IPS-18c (cell line): ENCODE results near the gene USP34.
"Not testable (repeated sequence)": the region's sequence is repeated elsewhere in the genome, so short reads cannot be mapped to it uniquely, and the experiment has no call there.

Experiments
- H3K4me3 ChIP-seq: 2 replicates; pipeline ENCODE4 v1.7.0; 2013; ENCODE audit warnings: low read depth, mild to moderate bottlenecking, low read length, moderate library complexity; ENCODE audit not compliant: insufficient read depth
- H3K9me3 ChIP-seq: one replicate; pipeline ENCODE4 v1.6.1; 2013; ENCODE audit warnings: mild to moderate bottlenecking, low read length, moderate library complexity; ENCODE audit not compliant: control insufficient read depth, insufficient read depth

Gene USP34

GRCh38 chr2:61405813-61406212 lies 65.1 kb downstream of the USP34 start:
- no peak overlapping the region for H3K4me3 ChIP-seq
- no peaks in the 10 kb centered on the region for H3K9me3 ChIP-seq

GRCh38 chr2:61404438-61404837 lies 66.4 kb downstream of the USP34 start:
- Histone ChIP-seq H3K9me3 (no peaks in the 10 kb centered on the region), H3K4me3 (no peak overlapping the region)

GRCh38 chr2:61398413-61398812 lies 72.5 kb downstream of the USP34 start:
- Histone ChIP-seq H3K4me3 (no peak overlapping the region), H3K9me3 (peaks cover 2% of the 10 kb centered on the region)

DNA sequence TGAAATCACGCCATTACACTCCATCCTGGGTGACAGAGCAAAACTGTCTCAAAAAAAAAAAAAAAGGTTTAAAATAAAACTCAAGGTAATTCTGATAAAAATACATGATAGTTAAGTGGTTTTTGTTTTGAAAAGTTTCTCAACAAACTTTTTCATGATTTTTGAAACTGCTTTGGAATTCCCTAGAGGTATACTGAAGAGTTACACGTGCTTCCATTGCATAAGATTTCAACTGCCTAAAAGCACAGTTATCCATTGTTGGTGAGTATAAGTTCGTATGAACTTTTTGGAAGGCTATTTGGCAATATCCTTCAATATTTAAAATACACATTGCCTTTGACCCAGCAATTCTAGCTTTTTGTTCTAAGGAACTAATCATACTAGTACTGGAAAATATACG lies 74.9 kb downstream of the USP34 start:
- Histone ChIP-seq H3K4me3 (no peak overlapping the region), H3K9me3 (peaks cover 2% of the 10 kb centered on the region)

- not testable (repeated sequence) for H3K9me3 ChIP-seq
Observed at GRCh38 chr2:61387588-61387987, 83.3 kb downstream of the USP34 start.

GRCh38 chr2:61380882-61381197 lies 90.0 kb downstream of the USP34 start:
- not testable (repeated sequence) for H3K9me3 ChIP-seq, H3K4me3 ChIP-seq

More at GRCh38 chr2:61387588-61387987, 83.3 kb downstream of the USP34 start:
- not testable (repeated sequence) for H3K4me3 ChIP-seq

- no peak overlapping the region for H3K4me3 ChIP-seq
- no peaks in the 10 kb centered on the region for H3K9me3 ChIP-seq
Observed at GRCh38 chr2:61380056-61380881, 90.6 kb downstream of the USP34 start.

GRCh38 chr2:61379521-61379920 lies 91.4 kb downstream of the USP34 start:
- Histone ChIP-seq H3K9me3 (no peaks in the 10 kb centered on the region), H3K4me3 (no peak overlapping the region)

- no peaks in the 10 kb centered on the region for H3K9me3 ChIP-seq
Observed at GRCh38 chr2:61378281-61378680, 92.6 kb downstream of the USP34 start.

GRCh38 chr2:61377046-61377445 lies 93.8 kb downstream of the USP34 start:
- no peaks in the 10 kb centered on the region for H3K9me3 ChIP-seq
- H3K4me3 ChIP-seq, result no peak overlapping the region

More at GRCh38 chr2:61378281-61378680, 92.6 kb downstream of the USP34 start:
- H3K4me3 ChIP-seq, result no peak overlapping the region

- no peaks in the 10 kb centered on the region for H3K9me3 ChIP-seq
Observed at GRCh38 chr2:61376211-61376610, 94.7 kb downstream of the USP34 start.

DNA sequence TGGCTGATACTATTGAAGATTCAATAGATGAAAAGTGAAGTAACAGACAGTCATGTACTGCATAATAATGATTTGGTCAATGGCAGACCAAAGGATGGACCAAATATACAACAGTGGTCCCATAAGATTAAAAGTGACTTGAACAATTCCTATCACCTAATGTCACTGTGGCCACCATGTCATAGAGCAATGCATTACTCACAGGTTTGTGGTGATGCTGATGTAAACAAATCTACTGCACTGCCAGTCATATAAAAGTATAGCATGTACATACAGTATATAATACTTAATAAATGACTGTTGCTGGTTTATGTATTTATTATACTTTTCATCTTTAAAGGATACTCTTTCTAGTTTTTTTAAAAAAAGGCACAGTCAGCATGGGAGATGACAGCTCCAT lies 99.9 kb downstream of the USP34 start:
- Histone ChIP-seq H3K9me3 (no peaks in the 10 kb centered on the region), H3K4me3 (no peak overlapping the region)

More at GRCh38 chr2:61376211-61376610, 94.7 kb downstream of the USP34 start:
- no peak overlapping the region for H3K4me3 ChIP-seq

- Histone ChIP-seq H3K9me3 (no peaks in the 10 kb centered on the region), H3K4me3 (no peak overlapping the region)
Observed at GRCh38 chr2:61368687-61369665, 101.9 kb downstream of the USP34 start.

- Histone ChIP-seq H3K4me3 (no peak overlapping the region), H3K9me3 (no peaks in the 10 kb centered on the region)
Observed at GRCh38 chr2:61367177-61367576, 103.7 kb downstream of the USP34 start.

DNA sequence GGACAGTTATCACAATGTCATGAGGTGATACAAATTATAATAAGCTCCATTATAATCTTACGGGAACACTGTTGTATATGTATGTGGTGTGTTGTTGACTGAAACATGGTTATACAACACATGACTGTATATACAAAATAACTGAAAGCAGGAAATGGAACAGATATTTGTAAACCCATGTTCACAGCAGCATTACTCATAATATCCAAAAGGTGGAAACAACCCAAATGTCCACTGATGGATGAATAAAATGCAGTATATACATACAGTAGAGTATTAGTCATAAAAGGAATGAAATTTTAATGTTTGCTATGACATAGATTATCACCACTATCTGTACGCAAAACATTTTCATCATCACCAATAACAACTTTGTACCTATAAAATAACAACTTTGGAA lies 107.3 kb downstream of the USP34 start:
- Histone ChIP-seq H3K4me3 (no peak overlapping the region), H3K9me3 (no peaks in the 10 kb centered on the region)

DNA sequence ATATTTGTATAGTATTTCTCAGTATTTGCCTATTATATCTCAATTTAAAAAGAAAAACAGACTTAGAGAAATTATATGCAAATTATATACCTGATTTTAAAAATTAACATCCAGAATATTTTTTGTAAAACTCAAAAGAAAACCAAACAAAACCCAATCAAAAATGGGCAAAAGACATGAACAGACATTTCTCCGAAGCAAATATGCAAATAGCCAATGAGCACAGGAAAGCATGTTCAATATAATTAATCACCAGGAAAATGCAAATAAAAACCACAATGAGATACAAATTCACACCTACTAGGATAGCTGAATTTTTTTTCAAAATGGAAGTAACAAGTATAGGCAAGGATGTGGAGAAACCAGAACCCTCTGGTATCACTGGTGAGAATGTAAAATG lies 108.0 kb downstream of the USP34 start:
- Histone ChIP-seq H3K4me3 (no peak overlapping the region), H3K9me3 (no peaks in the 10 kb centered on the region)

- H3K4me3 ChIP-seq, result no peak overlapping the region
- H3K9me3 ChIP-seq, result no peaks in the 10 kb centered on the region
Observed at GRCh38 chr2:61361068-61361467, 109.8 kb downstream of the USP34 start.

- H3K4me3 ChIP-seq, result no peak overlapping the region
- no peaks in the 10 kb centered on the region for H3K9me3 ChIP-seq
Observed at GRCh38 chr2:61359058-61359457, 111.8 kb downstream of the USP34 start.
